ENCODE measurements around the gene RAMP1. TPM values are rescaled to one million over a fixed set of nuclear protein-coding genes. Genes with fewer than 3 reads are reported as not detected.

RAMP1 gene
- total RNA-seq, 1 donor from 2014 or later: 2.1 TPM

GRCh38 chr2:237894986-237895543 is 35.6 kb downstream of the RAMP1 start:
- Mint-ChIP-seq H3K4me1 (peaks cover 7% of the 10 kb centered on the region), H3K36me3 (no peaks in the 10 kb centered on the region), H3K27ac (no peak overlapping the region), H3K27me3 (ENCODE audit: low read depth) (no peaks in the 10 kb centered on the region), H3K9me3 (no peaks in the 10 kb centered on the region), H3K4me3 (no peak overlapping the region)
- DNase-seq (ENCODE audit: low spot score in 2 of 2, unreplicated experiment in 2 of 2): no peak
- TF ChIP-seq CTCF (IDR thresholded peaks at IDR 0.05; ENCODE audit: unreplicated experiment): no peak

- DNase-seq (ENCODE audit: low spot score in 2 of 2, unreplicated experiment in 2 of 2): no peak
- Mint-ChIP-seq H3K27me3 (ENCODE audit: low read depth) (no peaks in the 10 kb centered on the region), H3K4me1 (peaks cover 7% of the 10 kb centered on the region), H3K36me3 (no peaks in the 10 kb centered on the region), H3K4me3 (no peak overlapping the region), H3K9me3 (no peaks in the 10 kb centered on the region), H3K27ac (no peak overlapping the region)
- no peak for TF ChIP-seq CTCF (IDR thresholded peaks at IDR 0.05; ENCODE audit: unreplicated experiment)
Measured at GRCh38 chr2:237895544-237896506, 36.4 kb downstream of the RAMP1 start.

GRCh38 chr2:237896507-237896892 is 37.1 kb downstream of the RAMP1 start:
- no peak for TF ChIP-seq CTCF (IDR thresholded peaks at IDR 0.05; ENCODE audit: unreplicated experiment)
- H3K36me3 Mint-ChIP-seq: no peaks in the 10 kb centered on the region
- no peak overlapping the region for H3K27ac Mint-ChIP-seq
- H3K4me1 Mint-ChIP-seq: peaks cover 7% of the 10 kb centered on the region
- no peaks in the 10 kb centered on the region for H3K27me3 Mint-ChIP-seq (ENCODE audit: low read depth)
- no peak overlapping the region for H3K4me3 Mint-ChIP-seq
- no peaks in the 10 kb centered on the region for H3K9me3 Mint-ChIP-seq
- no peak for DNase-seq (ENCODE audit: low spot score in 2 of 2, unreplicated experiment in 2 of 2)

- no peak for DNase-seq (ENCODE audit: low spot score in 2 of 2, unreplicated experiment in 2 of 2)
- no peaks in the 10 kb centered on the region for H3K27me3 Mint-ChIP-seq (ENCODE audit: low read depth)
- no peaks in the 10 kb centered on the region for H3K9me3 Mint-ChIP-seq
- no peaks in the 10 kb centered on the region for H3K36me3 Mint-ChIP-seq
- H3K4me3 Mint-ChIP-seq: no peak overlapping the region
- no peak overlapping the region for H3K27ac Mint-ChIP-seq
- peaks cover 7% of the 10 kb centered on the region for H3K4me1 Mint-ChIP-seq
- no peak for TF ChIP-seq CTCF (IDR thresholded peaks at IDR 0.05; ENCODE audit: unreplicated experiment)
Measured at GRCh38 chr2:237896956-237897355, 37.5 kb downstream of the RAMP1 start.

GRCh38 chr2:237898057-237898414 is 38.6 kb downstream of the RAMP1 start:
- Mint-ChIP-seq H3K4me1 (peaks cover 4% of the 10 kb centered on the region), H3K4me3 (no peak overlapping the region), H3K27ac (no peak overlapping the region), H3K36me3 (no peaks in the 10 kb centered on the region), H3K9me3 (no peaks in the 10 kb centered on the region), H3K27me3 (ENCODE audit: low read depth) (no peaks in the 10 kb centered on the region)
- DNase-seq (ENCODE audit: low spot score in 2 of 2, unreplicated experiment in 2 of 2): no peak
- no peak for TF ChIP-seq CTCF (IDR thresholded peaks at IDR 0.05; ENCODE audit: unreplicated experiment)
